Activated naive CD4-positive, alpha-beta T cell treated with anti-CD3 and anti-CD28 coated beads for 36 hours (primary cell): Measurements from ENCODE around the gene RABGAP1L. TPM values are rescaled to one million over a fixed set of nuclear protein-coding genes. Genes with fewer than 3 reads are reported as not detected.
"Not testable (repeated sequence)": the region's sequence is repeated elsewhere in the genome, so short reads cannot be mapped to it uniquely, and the experiment has no call there.

Experiments used
- CTCF ChIA-PET: fragments of 350-600 bp; sonication (Branson Sonifier 250); formaldehyde crosslinking; loops from one replicate; lab custom pipeline; 2021; ENCODE audit warnings: antibody characterized with exemption; lab: Charles Lee
- DNase-seq: peaks from one replicate; pipeline ENCODE4 v3.0.0-alpha.2; 2020
- H3K27ac Mint-ChIP-seq: one replicate; pipeline ENCODE4 v1.8.0; 2021; ENCODE audit warnings: mild to moderate bottlenecking, mixed read lengths
- H3K27me3 Mint-ChIP-seq: one replicate; pipeline ENCODE4 v1.8.0; 2021; ENCODE audit warnings: low read depth, mixed read lengths
- H3K36me3 Mint-ChIP-seq: one replicate; pipeline ENCODE4 v1.8.0; 2021; ENCODE audit warnings: low read depth, mixed read lengths
- H3K4me1 Mint-ChIP-seq: one replicate; pipeline ENCODE4 v1.8.0; 2021; ENCODE audit warnings: low read depth, mixed read lengths
- H3K4me3 Mint-ChIP-seq: one replicate; pipeline ENCODE4 v1.8.0; 2021; ENCODE audit warnings: mild to moderate bottlenecking, moderate library complexity, mixed read lengths
- H3K9me3 Mint-ChIP-seq: one replicate; pipeline ENCODE4 v1.8.0; 2021; ENCODE audit warnings: mixed read lengths
- intact Hi-C: fragments of 100-400 bp; cut with micrococcal nuclease; formaldehyde crosslinking; loops from one replicate; pipeline ENCODE4 v1.15.1; 2023
- total RNA-seq, 2 experiments: library from RNA; stranded (reverse); gene quantifications; one replicate each; pipeline ENCODE4 v1.2.3, GENCODE V29; 2021

RABGAP1L gene
- total RNA-seq, 2 experiments from 2014 or later = 16.6 TPM

GRCh38 chr1:174224641-174225040, 65.3 kb downstream of the RABGAP1L start:
- DNase-seq = no peak
- intact Hi-C loops = no loop called here
- H3K4me3 Mint-ChIP-seq = no peak overlapping the region
- peaks cover 5% of the 10 kb centered on the region for H3K9me3 Mint-ChIP-seq
- H3K27me3 Mint-ChIP-seq = no peaks in the 10 kb centered on the region
- no peak overlapping the region for H3K27ac Mint-ChIP-seq
- peaks cover 10% of the 10 kb centered on the region for H3K4me1 Mint-ChIP-seq
- CTCF ChIA-PET = no interaction called here
- H3K36me3 Mint-ChIP-seq = peaks cover 24% of the 10 kb centered on the region

- Mint-ChIP-seq H3K36me3 (peaks cover 25% of the 10 kb centered on the region), H3K4me1 (peaks cover 10% of the 10 kb centered on the region), H3K27ac (no peak overlapping the region), H3K9me3 (peaks cover 5% of the 10 kb centered on the region), H3K27me3 (no peaks in the 10 kb centered on the region), H3K4me3 (no peak overlapping the region)
- no peak for DNase-seq
- CTCF ChIA-PET = no interaction called here
- intact Hi-C loops = no loop called here
These were observed 66.3 kb downstream of the RABGAP1L start for GRCh38 chr1:174225499-174226204.

- H3K4me3 Mint-ChIP-seq = no peak overlapping the region
- H3K27me3 Mint-ChIP-seq = no peaks in the 10 kb centered on the region
- intact Hi-C loops = no loop called here
- CTCF ChIA-PET = interaction anchor here (0.6 to 1.0 kb wide), 3 partner anchors 9 to 63 kb away, joined by 3 to 5 read pairs (median 4); no protein-coding TSS in a partner anchor
- H3K27ac Mint-ChIP-seq = no peak overlapping the region
- peaks cover 4% of the 10 kb centered on the region for H3K4me1 Mint-ChIP-seq
- peaks cover 7% of the 10 kb centered on the region for H3K9me3 Mint-ChIP-seq
- no peak for DNase-seq
- peaks cover 26% of the 10 kb centered on the region for H3K36me3 Mint-ChIP-seq
These were observed 71.1 kb downstream of the RABGAP1L start for GRCh38 chr1:174230399-174230798.

- Mint-ChIP-seq H3K4me1 (no peaks in the 10 kb centered on the region), H3K36me3 (peaks cover 24% of the 10 kb centered on the region), H3K4me3 (no peak overlapping the region), H3K9me3 (peaks cover 7% of the 10 kb centered on the region), H3K27ac (no peak overlapping the region), H3K27me3 (no peaks in the 10 kb centered on the region)
- DNase-seq = no peak
- CTCF ChIA-PET = no interaction called here
- intact Hi-C loops = no loop called here
These were observed 73.4 kb downstream of the RABGAP1L start for GRCh38 chr1:174232761-174233160.

GRCh38 chr1:174238845-174239501, 79.7 kb downstream of the RABGAP1L start:
- H3K4me1 Mint-ChIP-seq, intact Hi-C loops, H3K27ac Mint-ChIP-seq, H3K27me3 Mint-ChIP-seq, H3K36me3 Mint-ChIP-seq, H3K4me3 Mint-ChIP-seq, DNase-seq, H3K9me3 Mint-ChIP-seq, CTCF ChIA-PET: not testable (repeated sequence)

- Mint-ChIP-seq H3K4me1 (peaks cover 1% of the 10 kb centered on the region), H3K27me3 (no peaks in the 10 kb centered on the region), H3K4me3 (no peak overlapping the region), H3K9me3 (no peaks in the 10 kb centered on the region), H3K36me3 (peaks cover 6% of the 10 kb centered on the region), H3K27ac (no peak overlapping the region)
- CTCF ChIA-PET = no interaction called here
- no peak for DNase-seq
- intact Hi-C loops = no loop called here
These were observed 80.2 kb downstream of the RABGAP1L start for GRCh38 chr1:174239541-174239940.

- Mint-ChIP-seq H3K27me3 (no peaks in the 10 kb centered on the region), H3K27ac (no peak overlapping the region), H3K4me3 (no peak overlapping the region), H3K36me3 (peaks cover 11% of the 10 kb centered on the region), H3K4me1 (peaks cover 1% of the 10 kb centered on the region), H3K9me3 (no peaks in the 10 kb centered on the region)
- CTCF ChIA-PET = interaction anchor here (0.6 to 1.0 kb wide), 2 partner anchors 338 to 501 kb away, joined by 3 read pairs; no protein-coding TSS in a partner anchor
- no peak for DNase-seq
- intact Hi-C loops = no loop called here
These were observed 83.5 kb downstream of the RABGAP1L start for GRCh38 chr1:174242856-174243255.

GRCh38 chr1:174243451-174244000, 84.2 kb downstream of the RABGAP1L start:
- CTCF ChIA-PET = interaction anchor here (1.0 kb wide), 1 partner anchor 500 kb away, joined by 3 read pairs; no protein-coding TSS in a partner anchor
- H3K36me3 Mint-ChIP-seq = peaks cover 11% of the 10 kb centered on the region

GRCh38 chr1:174244017-174244416, 84.7 kb downstream of the RABGAP1L start:
- CTCF ChIA-PET = no interaction called here
- peaks cover 10% of the 10 kb centered on the region for H3K36me3 Mint-ChIP-seq
- intact Hi-C loops = no loop called here
- no peak overlapping the region for H3K4me3 Mint-ChIP-seq
- H3K27me3 Mint-ChIP-seq = no peaks in the 10 kb centered on the region
- no peak overlapping the region for H3K27ac Mint-ChIP-seq
- no peak for DNase-seq
- peaks cover 1% of the 10 kb centered on the region for H3K4me1 Mint-ChIP-seq
- no peaks in the 10 kb centered on the region for H3K9me3 Mint-ChIP-seq

More at GRCh38 chr1:174243451-174244000, 84.2 kb downstream of the RABGAP1L start:
- Mint-ChIP-seq H3K4me3 (no peak overlapping the region), H3K27ac (no peak overlapping the region), H3K27me3 (no peaks in the 10 kb centered on the region), H3K4me1 (peaks cover 1% of the 10 kb centered on the region), H3K9me3 (no peaks in the 10 kb centered on the region)
- DNase-seq = no peak
- intact Hi-C loops = no loop called here

- Mint-ChIP-seq H3K27me3 (no peaks in the 10 kb centered on the region), H3K4me3 (no peak overlapping the region), H3K9me3 (no peaks in the 10 kb centered on the region), H3K36me3 (peaks cover 8% of the 10 kb centered on the region), H3K27ac (no peak overlapping the region), H3K4me1 (no peaks in the 10 kb centered on the region)
- no peak for DNase-seq
- intact Hi-C loops = no loop called here
- CTCF ChIA-PET = interaction anchor here (1.6 kb wide), 1 partner anchor 15 kb away, joined by 4 read pairs; no protein-coding TSS in a partner anchor
These were observed 88.2 kb downstream of the RABGAP1L start for GRCh38 chr1:174247472-174247871.

GRCh38 chr1:174248041-174248440, 88.7 kb downstream of the RABGAP1L start:
- no peaks in the 10 kb centered on the region for H3K4me1 Mint-ChIP-seq
- H3K4me3 Mint-ChIP-seq = no peak overlapping the region
- CTCF ChIA-PET = interaction anchor here (1.6 kb wide), 1 partner anchor 14 kb away, joined by 4 read pairs; no protein-coding TSS in a partner anchor
- peaks cover 7% of the 10 kb centered on the region for H3K36me3 Mint-ChIP-seq
- no peak for DNase-seq
- H3K27me3 Mint-ChIP-seq = no peaks in the 10 kb centered on the region
- H3K27ac Mint-ChIP-seq = no peak overlapping the region
- intact Hi-C loops = no loop called here
- H3K9me3 Mint-ChIP-seq = no peaks in the 10 kb centered on the region

- H3K9me3 Mint-ChIP-seq, H3K27ac Mint-ChIP-seq, DNase-seq, H3K4me3 Mint-ChIP-seq, H3K27me3 Mint-ChIP-seq, H3K4me1 Mint-ChIP-seq, intact Hi-C loops: not testable (repeated sequence)
- CTCF ChIA-PET = interaction anchor here (0.6 kb wide), 1 partner anchor 469 kb away, joined by 3 read pairs; no protein-coding TSS in a partner anchor
- H3K36me3 Mint-ChIP-seq = peaks cover 11% of the 10 kb centered on the region
These were observed 97.1 kb downstream of the RABGAP1L start for GRCh38 chr1:174256386-174256785.
